Ascending aorta (tissue), 2 donors: Measurements from ENCODE around the gene SSH3. TPM values are rescaled to one million over a fixed set of nuclear protein-coding genes. Genes with fewer than 3 reads are reported as not detected.

Source experiments
- DNase-seq, 2 donors: peaks; one replicate each; pipeline ENCODE4 v3.0.0-alpha.2; 2019; ENCODE audit warnings: low spot score in 2 of 2
- H3K27ac ChIP-seq, 2 donors: fragments of 200-600 bp; sonication (generic); one replicate each; pipeline ENCODE4 v1.5.1; 2016 to 2017; ENCODE audit warnings: mild to moderate bottlenecking in 1 of 2
- H3K27me3 ChIP-seq: fragments of 200-600 bp; sonication (generic); one replicate; pipeline ENCODE4 v1.5.1; 2017
- H3K36me3 ChIP-seq, 2 donors: fragments of 200-600 bp; sonication (generic); one replicate each; pipeline ENCODE4 v1.5.1; 2016
- H3K4me1 ChIP-seq, 2 donors: fragments of 200-600 bp; sonication (generic); one replicate each; pipeline ENCODE4 v1.5.1; 2016 to 2017; ENCODE audit warnings: mild to moderate bottlenecking in 1 of 2
- H3K4me3 ChIP-seq, 2 donors: fragments of 200-600 bp; sonication (generic); one replicate each; pipeline ENCODE4 v1.5.1; 2016 to 2017; ENCODE audit warnings: mild to moderate bottlenecking in 1 of 2
- H3K9me3 ChIP-seq, 2 donors: fragments of 200-600 bp; sonication (generic); one replicate each; pipeline ENCODE4 v1.5.1; 2016
- intact Hi-C: fragments of 100-400 bp; cut with DNase I; formaldehyde crosslinking; loops from one replicate; pipeline ENCODE4 v1.15.1; 2023
- total RNA-seq: library from RNA; depleted of rRNA; stranded (reverse); fragments of >200 nt; gene quantifications from one replicate; pipeline ENCODE4 v1.1.0, GENCODE V29; 2016
- TF ChIP-seq, protein P1 (sequence below), 3 experiments: fragments of 200-600 bp in 2 of 3; fragments of 450-650 bp in 1 of 3; sonication (generic) in 2 of 3; IDR thresholded peaks; one replicate each; pipeline ENCODE4 v1.5.1; 2016 to 2019; ENCODE audit warnings: antibody characterized with exemption in 3 of 3, mild to moderate bottlenecking in 1 of 3, moderate library complexity in 1 of 3

Gene SSH3
- total RNA-seq, 1 donor from 2014 or later = 30.9 TPM

DNA sequence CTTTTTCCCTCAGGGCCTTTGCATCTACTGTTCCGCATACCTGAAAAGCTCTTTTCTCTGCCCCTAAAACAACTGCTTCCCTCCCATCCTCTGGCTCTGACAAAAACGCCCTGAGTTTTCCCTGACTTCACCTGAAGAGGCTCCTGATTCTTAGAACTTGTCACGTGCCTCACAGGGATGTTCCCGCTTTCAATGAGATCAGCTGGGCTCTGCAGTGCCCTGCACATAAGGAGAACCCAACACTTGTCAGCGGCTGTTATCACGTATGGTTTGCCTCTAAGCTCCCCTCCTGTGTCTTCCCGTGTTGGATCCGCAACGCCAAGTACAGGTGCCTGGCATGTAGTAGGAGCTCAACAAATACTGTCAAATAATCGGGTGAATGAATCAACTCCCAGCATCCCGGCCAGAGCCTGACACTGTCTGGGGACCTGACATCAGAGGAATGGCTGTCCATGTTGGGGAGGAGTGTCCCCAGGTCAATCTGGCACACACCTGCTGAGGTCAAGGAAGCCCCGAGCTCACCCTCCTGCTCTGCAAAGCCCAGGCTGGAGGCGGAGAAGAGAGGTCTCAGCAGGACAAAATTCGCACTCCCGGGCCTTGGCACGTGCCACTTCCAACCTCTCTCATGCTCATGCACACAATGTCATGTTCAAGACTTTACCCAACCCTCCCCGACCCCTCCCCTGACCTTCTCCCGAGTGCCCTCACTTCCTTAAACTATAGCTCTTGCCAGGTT, 41.2 kb upstream of the SSH3 start:
- intact Hi-C loops = loop anchor here (1.0 kb wide), 1 partner anchor 55 kb away; no protein-coding TSS in a partner anchor
- Histone ChIP-seq H3K27ac (peak overlapping the region in 1 of 2 donors; percentile 39), H3K36me3 (peaks cover under 1 to 3% of the 10 kb centered on the region in 2 donors), H3K27me3 (no peaks in the 10 kb centered on the region), H3K4me1 (peaks cover 7 to 12% of the 10 kb centered on the region in 2 donors), H3K9me3 (no peaks in the 10 kb centered on the region), H3K4me3 (peak overlapping the region; percentile 20 to 60)
- peak in 1 of 2 donors; percentile 8 for DNase-seq
- TF ChIP-seq, protein P1, sequence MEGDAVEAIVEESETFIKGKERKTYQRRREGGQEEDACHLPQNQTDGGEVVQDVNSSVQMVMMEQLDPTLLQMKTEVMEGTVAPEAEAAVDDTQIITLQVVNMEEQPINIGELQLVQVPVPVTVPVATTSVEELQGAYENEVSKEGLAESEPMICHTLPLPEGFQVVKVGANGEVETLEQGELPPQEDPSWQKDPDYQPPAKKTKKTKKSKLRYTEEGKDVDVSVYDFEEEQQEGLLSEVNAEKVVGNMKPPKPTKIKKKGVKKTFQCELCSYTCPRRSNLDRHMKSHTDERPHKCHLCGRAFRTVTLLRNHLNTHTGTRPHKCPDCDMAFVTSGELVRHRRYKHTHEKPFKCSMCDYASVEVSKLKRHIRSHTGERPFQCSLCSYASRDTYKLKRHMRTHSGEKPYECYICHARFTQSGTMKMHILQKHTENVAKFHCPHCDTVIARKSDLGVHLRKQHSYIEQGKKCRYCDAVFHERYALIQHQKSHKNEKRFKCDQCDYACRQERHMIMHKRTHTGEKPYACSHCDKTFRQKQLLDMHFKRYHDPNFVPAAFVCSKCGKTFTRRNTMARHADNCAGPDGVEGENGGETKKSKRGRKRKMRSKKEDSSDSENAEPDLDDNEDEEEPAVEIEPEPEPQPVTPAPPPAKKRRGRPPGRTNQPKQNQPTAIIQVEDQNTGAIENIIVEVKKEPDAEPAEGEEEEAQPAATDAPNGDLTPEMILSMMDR (IDR thresholded peaks at IDR 0.05) = peak in 1 of 3 experiments; percentile 4

DNA sequence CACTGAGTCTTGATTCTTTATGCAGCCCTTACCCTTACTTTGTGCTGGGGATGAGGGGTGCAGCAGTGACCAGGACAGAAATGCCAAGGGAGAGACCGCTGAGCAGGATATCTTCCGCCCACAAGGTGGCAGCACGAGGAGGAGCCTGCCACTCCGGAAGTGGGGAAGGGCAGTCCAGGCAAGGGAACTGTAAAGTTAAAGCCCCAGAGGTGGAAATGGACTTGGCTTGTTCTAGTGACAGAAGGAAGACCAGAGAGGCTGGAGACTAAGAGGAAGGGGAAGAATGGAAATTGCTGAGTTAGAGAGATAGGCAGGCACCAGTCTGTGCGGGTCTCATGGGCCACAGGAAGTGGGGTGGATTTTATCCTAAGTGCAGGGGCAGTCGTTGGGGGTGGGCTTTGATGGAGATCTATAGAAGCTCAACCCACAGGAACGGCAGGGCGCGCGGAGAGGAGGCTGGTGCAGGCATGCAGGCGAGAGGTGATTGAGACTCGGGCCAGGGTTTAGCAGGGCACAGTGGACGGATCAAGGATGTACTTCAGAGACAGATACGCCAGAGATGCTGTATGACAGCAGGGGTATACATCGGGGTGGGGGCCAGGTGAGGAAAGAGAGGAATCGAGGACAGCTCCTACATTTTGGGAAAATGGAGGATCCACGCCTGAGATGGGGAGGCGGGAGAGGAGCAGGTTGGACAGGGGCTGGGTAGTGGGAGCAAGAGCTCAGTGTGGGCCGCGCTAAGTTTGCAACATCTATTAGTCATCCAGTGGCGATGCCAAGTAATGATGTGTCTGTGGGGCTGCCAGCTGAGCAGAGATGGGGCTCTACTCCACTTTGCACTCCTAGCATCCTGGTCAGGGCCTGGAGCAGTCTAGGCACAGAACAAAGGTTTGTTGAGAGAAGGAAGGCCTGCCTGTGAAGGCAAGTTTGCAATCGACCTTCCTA, 40.3 kb upstream of the SSH3 start:
- peak overlapping the region; percentile 27 to 39 for H3K27ac ChIP-seq
- intact Hi-C loops = loop anchor here (1.0 kb wide), 2 partner anchors 40 to 54 kb away; partner anchors contain the start of gene SSH3
- TF ChIP-seq, protein P1 (IDR thresholded peaks at IDR 0.05) = peak; percentile 80 to 92 (median 83)
- no peaks in the 10 kb centered on the region for H3K27me3 ChIP-seq
- H3K9me3 ChIP-seq = no peaks in the 10 kb centered on the region
- DNase-seq = peak; percentile 44 to 92
- H3K36me3 ChIP-seq = no peaks in the 10 kb centered on the region
- peak overlapping the region in 1 of 2 donors; percentile 21 for H3K4me3 ChIP-seq
- peaks cover 13 to 20% of the 10 kb centered on the region in 2 donors for H3K4me1 ChIP-seq

DNA sequence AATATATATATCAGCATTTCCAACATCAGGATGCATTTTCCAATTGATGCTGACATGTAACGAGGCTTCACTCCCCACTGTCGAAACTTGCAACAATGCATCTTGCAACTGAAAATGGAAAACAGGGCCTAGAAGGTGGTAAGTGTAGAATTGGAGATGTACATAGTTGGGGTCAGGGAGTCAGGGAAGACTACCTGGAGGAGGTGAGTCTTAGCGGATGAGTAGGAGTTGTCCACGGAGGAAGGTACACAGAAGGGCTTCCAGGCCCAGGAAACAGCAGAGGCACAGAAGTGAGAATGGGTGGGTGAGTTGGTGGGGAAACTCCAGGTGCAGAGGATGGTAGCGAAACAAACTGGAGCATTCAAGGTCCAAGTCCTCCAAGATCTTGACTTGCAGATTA, 39.1 kb upstream of the SSH3 start:
- H3K4me1 ChIP-seq = peaks cover 24 to 26% of the 10 kb centered on the region in 2 donors
- no peak overlapping the region for H3K4me3 ChIP-seq
- no peak overlapping the region for H3K27ac ChIP-seq
- no peaks in the 10 kb centered on the region for H3K9me3 ChIP-seq
- intact Hi-C loops = loop anchor here (2.0 kb wide), 1 partner anchor 119 kb away; no protein-coding TSS in a partner anchor
- DNase-seq = no peak
- no peaks in the 10 kb centered on the region for H3K27me3 ChIP-seq
- H3K36me3 ChIP-seq = no peaks in the 10 kb centered on the region
- TF ChIP-seq, protein P1 (IDR thresholded peaks at IDR 0.05) = no peak

DNA sequence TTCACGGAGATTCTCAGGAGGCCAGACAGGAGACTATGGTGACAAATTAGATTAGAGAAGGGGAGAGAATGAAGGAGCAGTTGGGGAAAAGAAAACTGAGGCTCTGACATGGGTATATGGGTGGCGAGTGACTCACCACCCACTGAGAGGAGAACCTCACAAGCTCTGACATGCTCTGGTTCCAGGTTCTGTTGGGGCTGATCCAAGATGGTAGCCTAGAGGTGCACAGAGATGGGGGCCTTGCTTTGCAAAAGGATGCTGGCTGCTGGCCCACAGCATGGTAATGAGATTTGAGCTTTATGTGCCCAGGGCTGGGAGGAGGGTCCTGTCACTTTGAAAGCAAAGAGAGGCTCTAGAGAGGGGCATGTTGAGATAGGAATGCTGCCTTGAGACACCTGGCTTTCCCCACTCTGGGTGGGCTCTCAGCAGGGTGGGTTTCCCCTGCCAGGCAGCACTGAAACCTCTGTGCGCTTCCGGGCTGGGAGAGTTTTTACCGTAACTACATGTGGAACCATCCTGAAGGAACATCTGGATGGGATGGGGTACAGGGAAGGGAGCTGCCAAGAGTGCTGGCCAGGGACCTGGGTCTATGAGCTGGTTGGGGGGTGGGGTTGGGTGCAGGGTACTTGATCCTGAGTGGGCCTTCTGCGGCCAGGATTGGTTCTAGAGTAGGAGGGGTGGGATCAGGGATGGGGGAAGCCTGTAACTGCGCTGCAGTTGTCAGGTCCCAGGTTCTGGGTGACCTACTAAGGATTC, 38.3 kb upstream of the SSH3 start:
- TF ChIP-seq, protein P1 (IDR thresholded peaks at IDR 0.05) = no peak
- Histone ChIP-seq H3K9me3 (no peaks in the 10 kb centered on the region), H3K4me3 (no peak overlapping the region), H3K36me3 (no peaks in the 10 kb centered on the region), H3K4me1 (peaks cover 32 to 34% of the 10 kb centered on the region in 2 donors), H3K27me3 (no peaks in the 10 kb centered on the region), H3K27ac (peak overlapping the region; percentile 73 to 80)
- intact Hi-C loops = loop anchor here (2.0 to 5.0 kb wide), 2 partner anchors 118 to 242 kb away; partner anchors contain the start of genes CDK2AP2 and PITPNM1
- DNase-seq = peak in 1 of 2 donors; percentile 57
